HG02798 (cell line): ENCODE measurements around the gene CCDC40.

Experiments used
- ATAC-seq: cut with Tn5 transposase; IDR thresholded peaks from one replicate; pipeline ENCODE4 v1.9.1; 2021; ENCODE audit warnings: mild to moderate bottlenecking; ENCODE audit not compliant: unreplicated experiment, poor library complexity

CCDC40 gene

GRCh38 chr17:80097844-80098691 is 61.6 kb downstream of the CCDC40 start:
- no peak for ATAC-seq

- ATAC-seq: no peak
These were observed 63.0 kb downstream of the CCDC40 start for GRCh38 chr17:80099291-80100034.

DNA sequence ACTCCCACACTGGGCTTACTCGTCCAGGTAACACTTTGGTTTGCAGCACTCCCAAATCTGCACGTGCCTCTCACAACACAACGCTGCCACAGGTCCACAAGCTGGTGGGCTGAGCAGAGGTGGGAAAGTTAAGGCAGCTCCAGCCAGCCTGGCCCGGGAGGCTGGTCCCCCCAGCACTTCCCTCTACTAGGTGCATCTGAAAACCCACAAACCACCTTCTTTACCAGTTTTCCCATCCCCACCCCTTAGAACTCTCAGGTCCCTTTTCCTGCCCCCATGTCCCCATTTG is 63.5 kb downstream of the CCDC40 start:
- ATAC-seq: no peak

DNA sequence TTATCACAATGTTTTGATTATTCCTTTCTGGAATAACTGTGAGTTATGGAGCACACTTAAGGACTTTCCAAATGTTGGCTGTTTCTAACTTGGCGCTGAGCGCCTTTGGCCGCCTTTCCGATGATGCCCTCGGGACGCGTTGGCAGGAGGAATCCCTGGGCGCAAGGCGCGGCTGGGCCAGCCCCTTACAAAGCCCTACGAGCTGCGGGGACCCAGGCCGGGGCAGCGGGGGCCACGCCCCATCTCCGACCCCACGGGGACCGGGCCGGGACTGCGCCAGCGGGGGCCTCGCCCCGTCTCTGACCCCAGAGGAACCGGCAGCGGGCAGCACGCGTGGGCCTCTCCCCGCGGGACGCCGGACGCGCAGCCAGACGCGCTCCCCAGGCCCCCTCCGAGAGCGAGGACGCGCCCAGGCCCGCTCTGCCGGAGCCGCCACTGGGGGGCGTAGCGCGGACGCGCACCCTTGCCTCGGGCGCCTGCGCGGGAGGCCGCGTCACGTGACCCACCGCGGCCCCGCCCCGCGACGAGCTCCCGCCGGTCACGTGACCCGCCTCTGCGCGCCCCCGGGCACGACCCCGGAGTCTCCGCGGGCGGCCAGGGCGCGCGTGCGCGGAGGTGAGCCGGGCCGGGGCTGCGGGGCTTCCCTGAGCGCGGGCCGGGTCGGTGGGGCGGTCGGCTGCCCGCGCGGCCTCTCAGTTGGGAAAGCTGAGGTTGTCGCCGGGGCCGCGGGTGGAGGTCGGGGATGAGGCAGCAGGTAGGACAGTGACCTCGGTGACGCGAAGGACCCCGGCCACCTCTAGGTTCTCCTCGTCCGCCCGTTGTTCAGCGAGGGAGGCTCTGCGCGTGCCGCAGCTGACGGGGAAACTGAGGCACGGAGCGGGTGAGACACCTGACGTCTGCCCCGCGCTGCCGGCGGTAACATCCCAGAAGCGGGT is 64.8 kb downstream of the CCDC40 start, which contains the start of gene GAA:
TSS of gene GAA (plus strand) at position 571 of the 935 bp plus-strand sequence. CDS start 3,006 bp downstream, outside the sequence.
- peak; percentile 80 for ATAC-seq

- ATAC-seq: peak; percentile 15
These were observed 65.7 kb downstream of the CCDC40 start for GRCh38 chr17:80101946-80102663.

GRCh38 chr17:80102664-80103448 is 66.4 kb downstream of the CCDC40 start:
- no peak for ATAC-seq

DNA sequence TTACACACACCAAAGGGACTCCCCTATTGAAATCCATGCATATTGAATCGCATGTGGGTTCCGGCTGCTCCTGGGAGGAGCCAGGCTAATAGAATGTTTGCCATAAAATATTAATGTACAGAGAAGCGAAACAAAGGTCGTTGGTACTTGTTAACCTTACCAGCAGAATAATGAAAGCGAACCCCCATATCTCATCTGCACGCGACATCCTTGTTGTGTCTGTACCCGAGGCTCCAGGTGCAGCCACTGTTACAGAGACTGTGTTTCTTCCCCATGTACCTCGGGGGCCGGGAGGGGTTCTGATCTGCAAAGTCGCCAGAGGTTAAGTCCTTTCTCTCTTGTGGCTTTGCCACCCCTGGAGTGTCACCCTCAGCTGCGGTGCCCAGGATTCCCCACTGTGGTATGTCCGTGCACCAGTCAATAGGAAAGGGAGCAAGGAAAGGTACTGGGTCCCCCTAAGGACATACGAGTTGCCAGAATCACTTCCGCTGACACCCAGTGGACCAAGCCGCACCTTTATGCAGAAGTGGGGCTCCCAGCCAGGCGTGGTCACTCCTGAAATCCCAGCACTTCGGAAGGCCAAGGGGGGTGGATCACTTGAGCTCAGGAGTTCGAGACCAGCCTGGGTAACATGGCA is 67.1 kb downstream of the CCDC40 start:
- no peak for ATAC-seq

GRCh38 chr17:80104321-80104955 is 68.0 kb downstream of the CCDC40 start:
- no peak for ATAC-seq

DNA sequence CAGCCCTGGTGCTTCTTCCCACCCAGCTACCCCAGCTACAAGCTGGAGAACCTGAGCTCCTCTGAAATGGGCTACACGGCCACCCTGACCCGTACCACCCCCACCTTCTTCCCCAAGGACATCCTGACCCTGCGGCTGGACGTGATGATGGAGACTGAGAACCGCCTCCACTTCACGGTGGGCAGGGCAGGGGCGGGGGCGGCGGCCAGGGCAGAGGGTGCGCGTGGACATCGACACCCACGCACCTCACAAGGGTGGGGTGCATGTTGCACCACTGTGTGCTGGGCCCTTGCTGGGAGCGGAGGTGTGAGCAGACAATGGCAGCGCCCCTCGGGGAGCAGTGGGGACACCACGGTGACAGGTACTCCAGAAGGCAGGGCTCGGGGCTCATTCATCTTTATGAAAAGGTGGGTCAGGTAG is 68.5 kb downstream of the CCDC40 start:
- no peak for ATAC-seq

DNA sequence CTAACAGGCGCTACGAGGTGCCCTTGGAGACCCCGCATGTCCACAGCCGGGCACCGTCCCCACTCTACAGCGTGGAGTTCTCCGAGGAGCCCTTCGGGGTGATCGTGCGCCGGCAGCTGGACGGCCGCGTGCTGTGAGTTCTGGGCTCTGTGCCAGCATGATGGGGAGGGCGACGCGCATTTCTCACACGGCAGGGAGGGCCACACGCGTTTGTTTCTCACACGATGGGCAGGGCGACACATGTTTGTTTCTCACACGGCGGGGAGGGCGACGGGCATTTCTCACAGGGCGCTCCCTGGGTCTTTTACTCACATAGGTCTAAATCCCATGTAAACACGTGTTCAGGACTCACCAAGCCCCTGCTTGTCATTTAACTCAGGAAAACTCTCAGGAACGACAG is 69.3 kb downstream of the CCDC40 start:
- no peak for ATAC-seq

- ATAC-seq: no peak
These were observed 69.7 kb downstream of the CCDC40 start for GRCh38 chr17:80106176-80106575.

GRCh38 chr17:80106751-80107150 is 70.3 kb downstream of the CCDC40 start:
- no peak for ATAC-seq

- no peak for ATAC-seq
These were observed 71.0 kb downstream of the CCDC40 start for GRCh38 chr17:80107231-80108021.

DNA sequence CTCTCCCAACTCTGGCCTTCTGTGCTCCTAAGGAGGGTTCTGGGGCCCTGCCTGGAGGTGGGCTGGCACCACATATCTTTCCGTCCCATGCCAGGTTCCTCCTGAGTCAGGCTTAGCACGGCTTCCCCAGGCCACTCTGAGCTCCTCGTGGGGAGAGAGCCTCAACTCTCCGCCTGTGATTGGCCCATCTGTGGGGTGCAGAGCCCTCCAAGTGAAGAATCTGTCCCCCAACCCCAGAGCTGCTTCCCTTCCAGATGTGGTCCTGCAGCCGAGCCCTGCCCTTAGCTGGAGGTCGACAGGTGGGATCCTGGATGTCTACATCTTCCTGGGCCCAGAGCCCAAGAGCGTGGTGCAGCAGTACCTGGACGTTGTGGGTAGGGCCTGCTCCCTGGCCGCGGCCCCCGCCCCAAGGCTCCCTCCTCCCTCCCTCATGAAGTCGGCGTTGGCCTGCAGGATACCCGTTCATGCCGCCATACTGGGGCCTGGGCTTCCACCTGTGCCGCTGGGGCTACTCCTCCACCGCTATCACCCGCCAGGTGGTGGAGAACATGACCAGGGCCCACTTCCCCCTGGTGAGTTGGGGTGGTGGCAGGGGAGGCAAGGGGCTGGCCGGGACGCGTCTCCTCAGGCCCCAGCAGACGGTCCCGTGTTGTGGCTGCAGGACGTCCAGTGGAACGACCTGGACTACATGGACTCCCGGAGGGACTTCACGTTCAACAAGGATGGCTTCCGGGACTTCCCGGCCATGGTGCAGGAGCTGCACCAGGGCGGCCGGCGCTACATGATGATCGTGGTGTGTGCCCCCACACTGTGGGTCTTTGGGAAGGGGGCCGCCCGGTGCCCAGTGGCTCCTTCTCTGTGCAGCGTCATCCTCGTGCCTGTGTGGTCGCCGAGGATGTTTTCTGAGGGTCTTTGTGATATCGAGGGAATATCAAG is 71.9 kb downstream of the CCDC40 start:
- no peak for ATAC-seq

DNA sequence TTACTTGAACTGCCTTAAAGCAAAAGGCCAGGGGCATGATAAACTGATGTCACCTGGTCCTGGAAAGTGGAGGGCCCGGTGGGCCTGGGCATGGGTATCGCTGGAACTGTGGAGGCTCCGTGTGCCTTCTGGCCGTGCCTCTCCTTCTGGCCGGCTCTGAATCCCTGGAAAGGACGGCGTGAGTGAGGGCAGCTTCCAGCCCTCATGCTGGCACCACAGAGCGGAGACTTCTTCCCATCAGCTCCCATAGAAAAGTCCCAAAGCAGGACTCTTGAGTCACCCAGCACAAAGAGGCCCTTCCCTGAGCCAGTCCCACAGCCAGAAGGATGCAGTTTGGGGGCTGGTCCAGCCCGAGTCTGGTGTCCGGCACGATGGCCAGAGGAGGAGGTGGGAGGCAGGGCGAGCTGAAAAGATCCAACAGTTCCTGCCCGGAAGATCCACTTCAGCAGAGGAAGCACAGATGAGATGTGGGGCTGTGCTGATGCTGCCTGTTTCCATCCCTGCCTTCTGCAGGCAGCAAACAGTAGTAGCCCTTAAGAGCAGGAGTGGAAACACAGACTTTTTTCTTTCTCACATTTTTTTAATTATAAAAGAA is 72.7 kb downstream of the CCDC40 start:
- ATAC-seq: no peak
